Astrocyte (in vitro differentiated cells and primary cell): Measurements from ENCODE around the gene SLC44A3. TPM values are rescaled to one million over a fixed set of nuclear protein-coding genes. Genes with fewer than 3 reads are reported as not detected.

Source experiments
- DNase-seq: peaks from one replicate; pipeline ENCODE4 v3.0.0-alpha.2; 2010; ENCODE audit warnings: low read depth
- FAIRE-seq: peaks from 2 replicates; lab custom pipeline; 2011; peaks lifted over from hg19 to GRCh38; lab: Jason Lieb, UNC
- H2AFZ ChIP-seq: 2 replicates; pipeline ENCODE4 v1.6.0; 2012; ENCODE audit warnings: low read depth, low read length, inconsistent platforms
- H3K27ac ChIP-seq: 2 replicates; pipeline ENCODE4 v1.5.1; 2011; ENCODE audit warnings: low read depth, low read length, inconsistent platforms
- H3K27me3 ChIP-seq: 2 replicates; pipeline ENCODE4 v1.6.0; 2011; ENCODE audit warnings: low read length, inconsistent platforms; ENCODE audit not compliant: insufficient read depth
- H3K36me3 ChIP-seq: 2 replicates; pipeline ENCODE4 v1.5.1; 2011; ENCODE audit warnings: low read length, inconsistent platforms; ENCODE audit not compliant: insufficient read depth
- H3K4me1 ChIP-seq: 2 replicates; pipeline ENCODE4 v1.5.1; 2011; ENCODE audit warnings: low read length, inconsistent platforms; ENCODE audit not compliant: insufficient read depth
- H3K4me2 ChIP-seq: 2 replicates; pipeline ENCODE4 v1.6.0; 2012; ENCODE audit warnings: low read length, inconsistent platforms
- H3K4me3 ChIP-seq: 2 replicates; pipeline ENCODE4 v1.5.1; 2011; ENCODE audit warnings: low read depth, mild to moderate bottlenecking, low read length, inconsistent platforms; ENCODE audit not compliant: insufficient read depth
- H3K79me2 ChIP-seq: 2 replicates; pipeline ENCODE4 v1.6.0; 2012; ENCODE audit warnings: mild to moderate bottlenecking, low read length, inconsistent platforms; ENCODE audit not compliant: insufficient read depth
- H3K9ac ChIP-seq: 2 replicates; pipeline ENCODE4 v1.6.0; 2012; ENCODE audit warnings: mild to moderate bottlenecking, low read length, inconsistent platforms
- H3K9me3 ChIP-seq: 2 replicates; pipeline ENCODE4 v1.5.1; 2012; ENCODE audit warnings: low read depth, mild to moderate bottlenecking, low read length, inconsistent platforms; ENCODE audit not compliant: insufficient read depth
- H4K20me1 ChIP-seq: 2 replicates; pipeline ENCODE4 v1.6.0; 2012; ENCODE audit warnings: low read length, inconsistent platforms; ENCODE audit not compliant: insufficient read depth
- H3K27ac Mint-ChIP-seq: one replicate; pipeline ENCODE4 v1.8.0; 2021; ENCODE audit warnings: mild to moderate bottlenecking, mixed read lengths; ENCODE audit not compliant: unreplicated experiment
- H3K27me3 Mint-ChIP-seq: one replicate; pipeline ENCODE4 v1.8.0; 2021; ENCODE audit warnings: low read depth, mixed read lengths; ENCODE audit not compliant: unreplicated experiment
- H3K36me3 Mint-ChIP-seq: one replicate; pipeline ENCODE4 v1.8.0; 2021; ENCODE audit warnings: low read depth, mixed read lengths; ENCODE audit not compliant: unreplicated experiment
- H3K4me1 Mint-ChIP-seq: one replicate; pipeline ENCODE4 v1.8.0; 2021; ENCODE audit warnings: low read depth, mixed read lengths; ENCODE audit not compliant: unreplicated experiment
- H3K4me3 Mint-ChIP-seq: one replicate; pipeline ENCODE4 v1.8.0; 2021; ENCODE audit warnings: mild to moderate bottlenecking, moderate library complexity, mixed read lengths; ENCODE audit not compliant: unreplicated experiment
- H3K9me3 Mint-ChIP-seq: one replicate; pipeline ENCODE4 v1.8.0; 2021; ENCODE audit warnings: mild to moderate bottlenecking, mixed read lengths; ENCODE audit not compliant: unreplicated experiment
- EZH2 ChIP-seq: IDR thresholded peaks from 2 replicates; pipeline ENCODE4 v1.6.1; 2012; ENCODE audit warnings: mild to moderate bottlenecking, low read length, inconsistent platforms; ENCODE audit not compliant: insufficient read depth
- total RNA-seq: library from RNA; stranded (reverse); gene quantifications from 2 replicates; pipeline ENCODE4 v1.2.1, GENCODE V29; 2021
- TF ChIP-seq, protein P1 (sequence below): IDR thresholded peaks from 2 replicates; pipeline ENCODE4 v1.5.1; 2011; ENCODE audit warnings: low read depth, mild to moderate bottlenecking, inconsistent platforms, low read length, moderate library complexity; ENCODE audit not compliant: insufficient read depth

The SLC44A3 gene
- total RNA-seq, 1 donor from 2014 or later = 3.7 TPM

DNA sequence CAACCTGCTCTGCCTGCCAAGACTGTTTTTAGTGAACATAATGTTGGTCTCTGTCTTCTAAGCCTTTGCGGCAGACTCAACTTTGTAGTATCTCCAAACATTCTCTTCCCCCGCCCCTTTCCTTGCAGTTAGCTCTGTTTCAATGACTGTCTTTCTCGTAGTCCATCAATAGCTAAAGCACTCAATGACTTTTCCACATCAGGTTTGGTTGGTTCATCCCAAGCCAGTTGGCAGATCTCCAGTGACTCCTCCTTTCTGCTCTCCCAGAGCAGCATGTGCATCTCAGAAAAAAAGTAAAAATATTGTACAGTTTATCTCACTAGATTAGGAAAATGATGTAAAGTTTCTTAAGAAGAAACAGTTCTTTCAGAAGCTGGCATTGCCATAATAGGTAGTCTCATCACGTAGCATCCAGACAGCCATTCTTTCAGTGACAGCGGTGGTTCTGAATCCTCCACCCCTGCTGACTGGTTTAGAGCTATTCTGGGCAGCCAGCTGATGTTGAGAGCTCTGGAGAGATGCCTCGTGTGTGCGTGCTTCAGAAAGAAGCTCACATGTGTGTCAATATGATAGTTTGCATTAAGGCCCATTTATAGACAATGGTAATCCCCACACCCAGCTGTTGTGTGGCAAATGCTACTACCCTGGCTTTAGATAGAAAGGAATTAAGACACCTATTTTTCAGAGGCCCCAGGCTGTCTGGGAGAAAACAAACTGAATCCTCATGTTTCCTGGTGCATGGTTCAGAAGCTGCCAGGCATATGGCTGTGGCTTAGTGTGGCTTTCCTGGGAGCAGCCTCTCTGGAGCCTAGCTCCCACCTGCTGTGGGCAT lies 53.6 kb downstream of the SLC44A3 start:
- no peaks in the 10 kb centered on the region for H3K79me2 ChIP-seq
- peaks cover 29% of the 10 kb centered on the region for H3K4me1 ChIP-seq
- no peaks in the 10 kb centered on the region for H3K9me3 ChIP-seq
- H3K9ac ChIP-seq = no peak overlapping the region
- no peak for TF ChIP-seq EZH2
- TF ChIP-seq, protein P1, sequence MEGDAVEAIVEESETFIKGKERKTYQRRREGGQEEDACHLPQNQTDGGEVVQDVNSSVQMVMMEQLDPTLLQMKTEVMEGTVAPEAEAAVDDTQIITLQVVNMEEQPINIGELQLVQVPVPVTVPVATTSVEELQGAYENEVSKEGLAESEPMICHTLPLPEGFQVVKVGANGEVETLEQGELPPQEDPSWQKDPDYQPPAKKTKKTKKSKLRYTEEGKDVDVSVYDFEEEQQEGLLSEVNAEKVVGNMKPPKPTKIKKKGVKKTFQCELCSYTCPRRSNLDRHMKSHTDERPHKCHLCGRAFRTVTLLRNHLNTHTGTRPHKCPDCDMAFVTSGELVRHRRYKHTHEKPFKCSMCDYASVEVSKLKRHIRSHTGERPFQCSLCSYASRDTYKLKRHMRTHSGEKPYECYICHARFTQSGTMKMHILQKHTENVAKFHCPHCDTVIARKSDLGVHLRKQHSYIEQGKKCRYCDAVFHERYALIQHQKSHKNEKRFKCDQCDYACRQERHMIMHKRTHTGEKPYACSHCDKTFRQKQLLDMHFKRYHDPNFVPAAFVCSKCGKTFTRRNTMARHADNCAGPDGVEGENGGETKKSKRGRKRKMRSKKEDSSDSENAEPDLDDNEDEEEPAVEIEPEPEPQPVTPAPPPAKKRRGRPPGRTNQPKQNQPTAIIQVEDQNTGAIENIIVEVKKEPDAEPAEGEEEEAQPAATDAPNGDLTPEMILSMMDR = no peak
- H3K27me3 ChIP-seq = no peaks in the 10 kb centered on the region
- Mint-ChIP-seq H3K27ac (peak overlapping the region; percentile 29), H3K36me3 (peaks cover 8% of the 10 kb centered on the region), H3K9me3 (peaks cover 2% of the 10 kb centered on the region), H3K4me1 (peaks cover 52% of the 10 kb centered on the region), H3K27me3 (no peaks in the 10 kb centered on the region), H3K4me3 (no peak overlapping the region)
- no peak overlapping the region for H2AFZ ChIP-seq
- no peak overlapping the region for H3K4me2 ChIP-seq
- DNase-seq = peak; percentile 46
- no peak for FAIRE-seq
- no peak overlapping the region for H3K4me3 ChIP-seq
- H4K20me1 ChIP-seq = no peaks in the 10 kb centered on the region
- H3K36me3 ChIP-seq = no peaks in the 10 kb centered on the region
- H3K27ac ChIP-seq = no peak overlapping the region

DNA sequence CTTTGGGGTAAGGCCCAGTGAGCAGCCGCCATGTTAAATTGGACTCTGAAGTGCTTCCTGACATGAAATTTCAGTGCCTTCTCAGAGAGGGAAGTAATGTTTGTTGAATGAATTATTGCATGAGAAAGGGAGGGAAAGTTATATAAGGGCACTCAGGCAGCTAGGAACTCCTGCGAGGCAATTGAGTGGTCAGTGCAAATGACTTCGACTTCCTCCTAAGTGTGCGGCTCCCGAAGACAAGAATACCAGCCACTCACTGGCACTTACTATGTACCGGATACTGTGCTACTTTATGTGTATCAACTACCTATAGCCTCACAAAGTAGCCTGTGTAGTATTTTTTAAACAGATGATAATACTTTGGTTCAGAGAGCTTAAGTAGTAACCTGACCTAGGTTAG lies 54.3 kb downstream of the SLC44A3 start:
- no peak for TF ChIP-seq EZH2
- TF ChIP-seq, protein P1 = no peak
- FAIRE-seq = no peak
- H3K9me3 ChIP-seq = no peaks in the 10 kb centered on the region
- Mint-ChIP-seq H3K27ac (no peak overlapping the region), H3K4me1 (peaks cover 47% of the 10 kb centered on the region), H3K4me3 (no peak overlapping the region), H3K27me3 (no peaks in the 10 kb centered on the region), H3K36me3 (peaks cover 8% of the 10 kb centered on the region), H3K9me3 (peaks cover 2% of the 10 kb centered on the region)
- DNase-seq = no peak
- H2AFZ ChIP-seq = no peak overlapping the region
- H3K4me1 ChIP-seq = peaks cover 29% of the 10 kb centered on the region
- H3K4me3 ChIP-seq = no peak overlapping the region
- no peak overlapping the region for H3K9ac ChIP-seq
- H3K27me3 ChIP-seq = no peaks in the 10 kb centered on the region
- H4K20me1 ChIP-seq = no peaks in the 10 kb centered on the region
- H3K36me3 ChIP-seq = no peaks in the 10 kb centered on the region
- H3K4me2 ChIP-seq = no peak overlapping the region
- no peaks in the 10 kb centered on the region for H3K79me2 ChIP-seq
- no peak overlapping the region for H3K27ac ChIP-seq

DNA sequence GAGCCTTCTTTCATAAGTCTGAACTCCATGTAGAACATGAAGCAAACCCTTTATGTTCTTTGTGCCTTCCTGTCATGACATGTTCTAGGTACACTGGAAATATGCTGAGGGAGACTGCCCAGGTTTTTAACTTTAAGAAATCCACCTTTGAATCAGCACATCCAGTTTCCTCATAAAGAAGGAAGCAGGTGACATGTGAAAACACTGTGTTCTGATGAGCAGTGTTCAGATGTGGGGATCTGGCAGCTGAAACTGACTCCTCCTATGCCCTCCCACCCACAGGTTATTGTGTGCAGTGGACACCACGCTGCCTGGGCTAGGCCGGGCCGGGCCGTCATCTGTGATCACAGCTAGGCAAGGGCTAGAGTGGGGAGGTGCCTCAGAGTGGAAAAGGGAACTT lies 55.6 kb downstream of the SLC44A3 start:
- H3K36me3 ChIP-seq = no peaks in the 10 kb centered on the region
- H3K4me3 Mint-ChIP-seq = no peak overlapping the region
- no peaks in the 10 kb centered on the region for H4K20me1 ChIP-seq
- H3K27me3 Mint-ChIP-seq = no peaks in the 10 kb centered on the region
- H3K9me3 ChIP-seq = no peaks in the 10 kb centered on the region
- H3K4me3 ChIP-seq = no peak overlapping the region
- H3K27ac Mint-ChIP-seq = no peak overlapping the region
- TF ChIP-seq, protein P1 = no peak
- TF ChIP-seq EZH2 = no peak
- H3K27me3 ChIP-seq = no peaks in the 10 kb centered on the region
- H3K4me1 ChIP-seq = peaks cover 27% of the 10 kb centered on the region
- peak overlapping the region; percentile 51 for H3K4me2 ChIP-seq
- H3K9me3 Mint-ChIP-seq = peaks cover 5% of the 10 kb centered on the region
- no peaks in the 10 kb centered on the region for H3K79me2 ChIP-seq
- no peak overlapping the region for H3K9ac ChIP-seq
- no peak for DNase-seq
- H3K27ac ChIP-seq = no peak overlapping the region
- H2AFZ ChIP-seq = no peak overlapping the region
- peaks cover 43% of the 10 kb centered on the region for H3K4me1 Mint-ChIP-seq
- no peak for FAIRE-seq
- peaks cover 5% of the 10 kb centered on the region for H3K36me3 Mint-ChIP-seq
